Measurements from ENCODE around the gene SLC8A3.
A peak's percentile ranks its signal among the peaks of the same experiment; 100 is the strongest.

Gene SLC8A3

GRCh38 chr14:70032447-70032846 lies 156.3 kb downstream of the SLC8A3 start:
- TF ChIP-seq, protein P1, sequence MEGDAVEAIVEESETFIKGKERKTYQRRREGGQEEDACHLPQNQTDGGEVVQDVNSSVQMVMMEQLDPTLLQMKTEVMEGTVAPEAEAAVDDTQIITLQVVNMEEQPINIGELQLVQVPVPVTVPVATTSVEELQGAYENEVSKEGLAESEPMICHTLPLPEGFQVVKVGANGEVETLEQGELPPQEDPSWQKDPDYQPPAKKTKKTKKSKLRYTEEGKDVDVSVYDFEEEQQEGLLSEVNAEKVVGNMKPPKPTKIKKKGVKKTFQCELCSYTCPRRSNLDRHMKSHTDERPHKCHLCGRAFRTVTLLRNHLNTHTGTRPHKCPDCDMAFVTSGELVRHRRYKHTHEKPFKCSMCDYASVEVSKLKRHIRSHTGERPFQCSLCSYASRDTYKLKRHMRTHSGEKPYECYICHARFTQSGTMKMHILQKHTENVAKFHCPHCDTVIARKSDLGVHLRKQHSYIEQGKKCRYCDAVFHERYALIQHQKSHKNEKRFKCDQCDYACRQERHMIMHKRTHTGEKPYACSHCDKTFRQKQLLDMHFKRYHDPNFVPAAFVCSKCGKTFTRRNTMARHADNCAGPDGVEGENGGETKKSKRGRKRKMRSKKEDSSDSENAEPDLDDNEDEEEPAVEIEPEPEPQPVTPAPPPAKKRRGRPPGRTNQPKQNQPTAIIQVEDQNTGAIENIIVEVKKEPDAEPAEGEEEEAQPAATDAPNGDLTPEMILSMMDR (IDR thresholded peaks at IDR 0.05; ENCODE audit: borderline replicate concordance, insufficient read depth, low read depth, low read length), result no peak

GRCh38 chr14:70032016-70032415 lies 156.7 kb downstream of the SLC8A3 start:
- no peak overlapping the region for H3K4me3 ChIP-seq (ENCODE audit: low read depth, low read length)
- TF ChIP-seq, protein P1 (IDR thresholded peaks at IDR 0.05; ENCODE audit: borderline replicate concordance, insufficient read depth, low read depth, low read length), result no peak

More at GRCh38 chr14:70032447-70032846, 156.3 kb downstream of the SLC8A3 start:
- no peak overlapping the region for H3K4me3 ChIP-seq (ENCODE audit: low read depth, low read length)

- no peak overlapping the region for H3K4me3 ChIP-seq (ENCODE audit: low read depth, low read length)
- TF ChIP-seq, protein P1 (IDR thresholded peaks at IDR 0.05; ENCODE audit: borderline replicate concordance, insufficient read depth, low read depth, low read length), result no peak
These were observed 159.2 kb downstream of the SLC8A3 start for GRCh38 chr14:70029296-70030132.

- TF ChIP-seq, protein P1 (IDR thresholded peaks at IDR 0.05; ENCODE audit: borderline replicate concordance, insufficient read depth, low read depth, low read length), result peak; percentile 94
- no peak overlapping the region for H3K4me3 ChIP-seq (ENCODE audit: low read depth, low read length)
These were observed 160.8 kb downstream of the SLC8A3 start for GRCh38 chr14:70027785-70028428.

- TF ChIP-seq, protein P1 (IDR thresholded peaks at IDR 0.05; ENCODE audit: borderline replicate concordance, insufficient read depth, low read depth, low read length), result no peak
- no peak overlapping the region for H3K4me3 ChIP-seq (ENCODE audit: low read depth, low read length)
These were observed 164.9 kb downstream of the SLC8A3 start for GRCh38 chr14:70023871-70024270.

DNA sequence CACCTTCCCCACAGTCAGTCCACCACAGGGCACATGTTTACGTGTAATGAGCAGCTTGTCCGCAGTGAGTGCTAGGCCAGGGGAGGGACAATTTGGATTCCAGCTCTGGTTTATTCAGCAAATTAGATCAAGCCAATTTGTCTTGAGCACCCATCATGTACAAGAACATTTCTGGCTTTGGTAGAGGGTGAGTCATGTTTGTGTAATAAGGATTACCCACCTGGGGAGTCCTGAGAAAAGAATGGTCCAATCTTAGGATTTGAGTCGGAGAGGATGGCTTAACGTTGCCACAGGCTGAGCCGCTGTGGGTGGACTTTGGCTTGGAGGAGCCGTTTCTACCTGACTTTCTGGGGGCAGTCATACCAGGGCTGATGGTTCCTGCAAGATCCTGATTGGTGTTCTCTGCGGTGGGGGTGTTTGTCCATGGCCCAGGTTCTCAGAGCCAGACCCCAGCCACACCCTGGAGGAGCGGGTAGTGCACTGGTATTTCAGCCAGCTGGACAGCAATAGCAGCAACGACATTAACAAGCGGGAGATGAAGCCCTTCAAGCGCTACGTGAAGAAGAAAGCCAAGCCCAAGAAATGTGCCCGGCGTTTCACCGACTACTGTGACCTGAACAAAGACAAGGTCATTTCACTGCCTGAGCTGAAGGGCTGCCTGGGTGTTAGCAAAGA lies 165.8 kb downstream of the SLC8A3 start:
- no peak overlapping the region for H3K4me3 ChIP-seq (ENCODE audit: low read depth, low read length)
- TF ChIP-seq, protein P1 (IDR thresholded peaks at IDR 0.05; ENCODE audit: borderline replicate concordance, insufficient read depth, low read depth, low read length), result no peak

All from GM12875 (cell line).